ENCODE results near the gene HOXA5. TPM values are rescaled to one million over a fixed set of nuclear protein-coding genes. Genes with fewer than 3 reads are reported as not detected.

Gene HOXA5
- total RNA-seq, 2 donors from 2014 or later = not detected

- no peak for ATAC-seq (replicated peaks)
- H3K4me1 Mint-ChIP-seq = peaks cover 10% of the 10 kb centered on the region
- no peak overlapping the region for H3K27ac Mint-ChIP-seq
- H3K27me3 Mint-ChIP-seq = peaks cover 60% of the 10 kb centered on the region
- no peaks in the 10 kb centered on the region for H3K9me3 Mint-ChIP-seq
- H3K4me3 Mint-ChIP-seq = peak overlapping the region; percentile 54
- H3K36me3 Mint-ChIP-seq (ENCODE audit: low read depth) = peaks cover 11% of the 10 kb centered on the region
Measured at GRCh38 chr7:27161214-27161720, 17.8 kb upstream of the HOXA5 start.

- H3K27ac Mint-ChIP-seq = no peak overlapping the region
- H3K4me3 Mint-ChIP-seq = peak overlapping the region; percentile 54
- H3K9me3 Mint-ChIP-seq = no peaks in the 10 kb centered on the region
- peak; percentile 68 for ATAC-seq (replicated peaks)
- peaks cover 8% of the 10 kb centered on the region for H3K4me1 Mint-ChIP-seq
- H3K27me3 Mint-ChIP-seq = peaks cover 57% of the 10 kb centered on the region
- peaks cover 8% of the 10 kb centered on the region for H3K36me3 Mint-ChIP-seq (ENCODE audit: low read depth)
Measured at GRCh38 chr7:27160546-27161213, 17.2 kb upstream of the HOXA5 start.

- H3K36me3 Mint-ChIP-seq (ENCODE audit: low read depth) = peaks cover 5% of the 10 kb centered on the region
- no peak overlapping the region for H3K27ac Mint-ChIP-seq
- peaks cover 6% of the 10 kb centered on the region for H3K4me1 Mint-ChIP-seq
- H3K4me3 Mint-ChIP-seq = peak overlapping the region; percentile 54
- H3K27me3 Mint-ChIP-seq = peaks cover 59% of the 10 kb centered on the region
- H3K9me3 Mint-ChIP-seq = no peaks in the 10 kb centered on the region
- ATAC-seq (replicated peaks) = no peak
Measured at GRCh38 chr7:27160145-27160545, 16.7 kb upstream of the HOXA5 start.

DNA sequence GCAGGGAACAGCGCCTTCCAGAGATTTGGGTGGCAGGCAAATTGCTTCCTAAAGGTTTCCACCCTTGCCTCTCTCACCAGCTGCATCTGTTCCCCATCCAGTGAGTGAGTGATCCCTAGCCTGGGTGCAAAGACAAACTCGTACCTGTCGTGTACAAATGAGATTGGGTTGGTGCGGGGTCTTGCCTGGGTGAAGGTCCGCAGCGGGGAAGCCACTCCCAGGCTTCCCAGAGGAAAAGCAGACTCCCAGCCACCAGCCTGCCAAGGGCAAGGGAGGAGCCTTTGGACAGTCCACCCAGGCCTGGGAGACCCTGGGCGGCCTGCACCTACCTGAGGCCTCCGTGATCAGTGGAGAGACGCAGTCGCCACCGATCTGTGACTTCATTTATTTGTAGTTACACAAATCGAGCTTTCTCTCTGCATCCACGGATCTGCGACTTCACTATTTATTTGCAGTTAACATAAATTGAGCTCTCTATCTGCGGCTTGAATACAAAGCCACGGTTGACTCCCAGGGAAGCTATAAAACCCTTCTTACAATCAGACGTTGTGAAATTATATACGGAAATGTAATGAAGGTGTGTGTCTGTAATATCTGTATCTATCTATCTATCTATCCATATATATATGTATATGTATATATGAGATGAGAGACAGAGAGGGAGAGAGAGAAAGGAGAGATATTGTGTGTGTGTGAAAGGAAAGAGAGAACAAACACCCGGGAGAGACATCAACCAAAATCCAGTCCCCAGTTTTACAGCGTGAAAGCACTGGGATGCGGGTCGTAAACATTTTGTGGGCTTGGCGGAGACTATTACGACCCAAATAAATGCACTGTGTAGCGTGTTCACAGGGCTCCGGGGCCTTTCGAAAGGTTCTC lies 16.0 kb upstream of the HOXA5 start:
- Mint-ChIP-seq H3K4me1 (peaks cover 11% of the 10 kb centered on the region), H3K4me3 (peak overlapping the region; percentile 54), H3K27me3 (peaks cover 65% of the 10 kb centered on the region), H3K9me3 (no peaks in the 10 kb centered on the region), H3K36me3 (ENCODE audit: low read depth) (peaks cover 10% of the 10 kb centered on the region), H3K27ac (no peak overlapping the region)
- no peak for ATAC-seq (replicated peaks)

DNA sequence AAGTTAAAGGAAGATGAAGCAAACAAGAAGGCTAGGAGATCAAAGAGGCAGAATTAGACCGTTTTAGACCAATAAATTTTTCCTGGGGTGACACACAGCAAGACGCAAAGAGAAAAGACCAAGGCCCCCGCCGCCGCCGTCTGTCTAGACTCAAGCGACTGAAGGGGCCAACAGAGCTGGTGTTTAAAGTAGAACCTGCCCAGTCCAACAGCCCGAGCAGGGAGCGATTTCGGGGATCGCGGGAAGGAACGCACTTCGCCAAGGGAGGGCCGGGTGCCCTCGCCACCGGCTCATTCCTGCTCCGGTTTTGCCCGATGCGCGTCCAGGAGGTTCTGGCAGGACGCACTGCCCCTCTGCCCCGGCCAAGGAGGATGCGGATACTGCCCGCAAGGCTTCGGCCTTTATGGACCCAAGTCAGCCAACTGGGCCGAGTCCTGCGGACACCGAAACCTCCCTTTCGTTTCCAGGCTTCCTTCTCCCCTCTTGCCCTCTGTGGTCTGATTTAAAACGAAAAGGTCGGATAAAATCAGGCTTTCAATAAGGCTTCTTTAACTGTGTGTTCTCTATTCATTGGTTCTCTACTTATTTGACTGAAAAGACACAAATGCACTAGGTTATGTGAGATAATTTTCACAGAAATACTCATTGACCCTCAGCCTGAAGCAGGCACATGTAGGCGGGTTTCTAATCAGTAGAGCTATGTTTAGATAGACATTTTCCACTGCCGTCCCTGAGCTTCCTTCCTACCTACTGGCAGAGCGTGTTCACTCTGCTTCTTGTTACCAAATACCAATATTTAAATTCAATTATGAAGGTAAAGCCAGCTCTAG lies 15.2 kb upstream of the HOXA5 start:
- Mint-ChIP-seq H3K27me3 (peaks cover 67% of the 10 kb centered on the region), H3K36me3 (ENCODE audit: low read depth) (peaks cover 15% of the 10 kb centered on the region), H3K4me1 (peaks cover 15% of the 10 kb centered on the region), H3K4me3 (no peak overlapping the region), H3K27ac (no peak overlapping the region), H3K9me3 (no peaks in the 10 kb centered on the region)
- ATAC-seq (replicated peaks) = no peak

DNA sequence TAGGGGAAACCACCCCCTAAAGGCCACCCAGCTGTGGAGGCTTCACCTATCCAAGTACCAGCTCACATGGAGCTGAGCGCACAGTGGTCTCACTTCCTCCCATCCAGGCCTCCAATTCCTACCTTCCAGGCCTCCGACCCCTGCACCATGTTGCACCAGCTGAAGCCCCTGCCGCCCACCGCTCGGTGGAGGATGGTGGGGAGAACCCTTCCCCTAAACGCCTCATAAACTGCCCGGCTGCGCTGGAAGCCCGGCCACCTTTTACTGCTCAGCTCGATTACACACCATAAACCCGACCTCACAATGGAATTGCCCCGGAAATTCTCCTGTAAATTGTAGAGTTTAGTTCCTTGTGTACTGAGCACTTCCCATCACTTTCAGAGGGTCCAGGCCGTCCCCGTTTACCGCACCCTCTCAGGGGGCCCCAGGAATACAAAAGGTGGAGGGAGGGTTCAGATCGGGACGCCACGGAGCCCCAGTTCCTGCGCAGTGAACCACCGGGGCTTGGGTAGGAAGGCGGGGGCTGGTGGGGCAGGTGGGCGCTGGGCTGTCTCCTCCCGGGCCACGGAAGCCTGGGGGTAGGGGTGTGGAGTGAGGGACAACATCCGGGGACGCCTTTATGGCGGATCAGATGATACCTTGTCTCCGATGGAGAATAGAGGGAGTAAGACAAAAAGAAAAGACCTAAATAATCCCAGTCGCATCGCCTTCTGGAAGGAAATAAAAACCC lies 14.4 kb upstream of the HOXA5 start:
- peaks cover 15% of the 10 kb centered on the region for H3K4me1 Mint-ChIP-seq
- no peak overlapping the region for H3K27ac Mint-ChIP-seq
- no peaks in the 10 kb centered on the region for H3K9me3 Mint-ChIP-seq
- no peak overlapping the region for H3K4me3 Mint-ChIP-seq
- H3K27me3 Mint-ChIP-seq = peaks cover 66% of the 10 kb centered on the region
- peaks cover 16% of the 10 kb centered on the region for H3K36me3 Mint-ChIP-seq (ENCODE audit: low read depth)
- no peak for ATAC-seq (replicated peaks)

- no peaks in the 10 kb centered on the region for H3K9me3 Mint-ChIP-seq
- H3K27me3 Mint-ChIP-seq = peaks cover 59% of the 10 kb centered on the region
- no peak for ATAC-seq (replicated peaks)
- H3K4me3 Mint-ChIP-seq = no peak overlapping the region
- peaks cover 16% of the 10 kb centered on the region for H3K36me3 Mint-ChIP-seq (ENCODE audit: low read depth)
- H3K27ac Mint-ChIP-seq = no peak overlapping the region
- peaks cover 15% of the 10 kb centered on the region for H3K4me1 Mint-ChIP-seq
Measured at GRCh38 chr7:27156916-27157701, 13.6 kb upstream of the HOXA5 start.

DNA sequence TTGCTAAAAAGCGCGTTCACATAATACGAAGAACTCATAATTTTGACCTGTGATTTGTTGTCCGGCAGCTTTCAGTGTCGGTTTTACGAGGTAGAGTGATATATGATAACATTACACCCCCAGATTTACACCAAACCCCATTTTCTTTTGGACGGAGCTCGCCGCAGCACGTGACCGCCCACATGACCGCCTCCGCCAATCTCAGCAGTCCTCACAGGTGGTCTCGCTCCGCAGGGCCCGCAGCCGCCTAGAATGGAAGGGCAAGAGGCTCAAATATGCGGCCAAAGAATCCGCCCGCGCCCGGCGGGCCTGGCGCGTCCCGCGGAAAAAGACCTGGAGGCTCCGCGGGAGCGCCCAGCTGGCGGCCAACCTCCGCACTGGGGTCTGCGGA lies 13.0 kb upstream of the HOXA5 start, which contains the start of gene HOXA7:
HOXA7 (minus strand) TSS at position 168 of the 391 bp plus-strand sequence; CDS start at position 38, 130 bp downstream.
- H3K27me3 Mint-ChIP-seq = peaks cover 64% of the 10 kb centered on the region
- H3K27ac Mint-ChIP-seq = no peak within 1 kb of the TSS

DNA sequence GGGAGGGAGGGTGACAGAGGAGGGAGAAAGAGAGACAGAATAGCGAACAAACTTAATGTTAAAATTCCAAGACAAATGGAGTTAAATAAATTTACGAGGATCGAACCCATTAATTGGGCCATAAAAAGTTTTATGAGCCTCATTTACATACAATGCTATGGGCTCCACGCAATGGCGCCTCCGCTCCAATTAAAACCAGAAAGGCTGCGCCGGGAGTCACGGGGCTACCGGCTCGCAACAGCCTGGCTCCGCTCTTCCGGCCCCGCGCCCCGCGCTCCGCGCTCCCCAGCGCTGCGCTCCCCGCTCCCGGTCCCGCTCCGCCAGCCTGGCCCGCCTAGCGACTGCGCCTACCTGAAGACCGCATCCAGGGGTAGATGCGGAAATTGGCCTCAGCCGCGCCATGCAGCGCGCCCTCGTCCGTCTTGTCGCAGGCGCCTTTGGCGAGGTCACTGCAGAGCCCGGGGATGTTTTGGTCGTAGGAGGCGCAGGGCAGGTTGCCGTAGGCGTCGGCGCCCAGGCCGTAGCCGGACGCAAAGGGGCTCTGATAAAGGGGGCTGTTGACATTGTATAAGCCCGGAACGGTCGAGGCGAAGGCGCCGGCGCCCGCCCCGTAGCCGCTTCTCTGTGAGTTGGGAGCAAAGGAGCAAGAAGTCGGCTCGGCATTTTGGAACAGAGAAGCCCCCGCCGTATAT lies 12.5 kb upstream of the HOXA5 start:
- Mint-ChIP-seq H3K27me3 (peaks cover 68% of the 10 kb centered on the region), H3K9me3 (no peaks in the 10 kb centered on the region), H3K27ac (no peak overlapping the region), H3K36me3 (ENCODE audit: low read depth) (peaks cover 16% of the 10 kb centered on the region), H3K4me1 (peaks cover 22% of the 10 kb centered on the region), H3K4me3 (peak overlapping the region; percentile 72)
- ATAC-seq (replicated peaks) = no peak

More for the DNA sequence above, 13.0 kb upstream of the HOXA5 start, which contains the start of gene HOXA7:
- H3K4me3 Mint-ChIP-seq = peak within 1 kb of the TSS; percentile 72
- ATAC-seq (replicated peaks) = no peak
- peaks cover 16% of the 10 kb centered on the region for H3K36me3 Mint-ChIP-seq (ENCODE audit: low read depth)
- no peaks in the 10 kb centered on the region for H3K9me3 Mint-ChIP-seq
- peaks cover 19% of the 10 kb centered on the region for H3K4me1 Mint-ChIP-seq

DNA sequence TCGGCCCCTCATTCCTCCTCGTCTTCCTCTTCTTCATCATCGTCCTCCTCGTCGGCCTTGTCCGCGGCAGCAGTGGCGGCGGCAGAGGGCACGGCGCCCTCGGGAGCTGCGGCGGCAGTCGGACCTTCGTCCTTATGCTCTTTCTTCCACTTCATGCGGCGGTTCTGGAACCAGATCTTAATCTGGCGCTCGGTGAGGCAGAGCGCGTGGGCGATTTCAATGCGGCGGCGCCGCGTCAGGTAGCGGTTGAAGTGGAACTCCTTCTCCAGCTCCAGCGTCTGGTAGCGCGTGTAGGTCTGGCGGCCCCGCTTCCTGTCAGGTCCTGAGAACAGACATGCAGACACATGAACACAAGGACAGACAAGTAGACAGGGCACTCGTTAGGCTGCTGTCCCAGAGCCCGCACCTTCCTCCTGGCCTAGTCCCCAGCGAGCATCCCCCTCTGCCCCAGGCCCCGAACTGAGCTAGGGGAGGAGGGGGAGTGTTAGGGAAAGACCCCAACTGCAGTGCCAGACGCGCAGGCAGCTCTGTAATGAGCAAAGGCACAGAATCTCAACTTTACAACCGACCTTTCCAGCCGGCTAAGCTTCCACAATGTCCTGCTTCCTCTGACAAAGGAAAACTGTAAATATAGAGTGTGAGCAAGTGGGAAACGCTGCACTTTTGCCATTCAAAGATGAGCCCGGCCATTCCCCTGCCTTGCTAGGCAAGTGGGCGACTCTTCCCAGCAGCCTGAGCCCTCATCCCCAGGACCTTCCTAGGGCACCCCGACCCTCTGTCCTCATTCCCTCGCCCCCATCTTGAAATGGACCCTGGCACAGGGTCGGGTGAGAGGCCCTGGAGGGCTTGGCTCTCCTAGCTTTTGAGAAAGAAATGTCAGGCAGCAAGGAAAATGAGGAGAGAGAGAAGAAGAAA lies 11.7 kb upstream of the HOXA5 start:
- Mint-ChIP-seq H3K27me3 (peaks cover 70% of the 10 kb centered on the region), H3K27ac (no peak overlapping the region), H3K4me3 (peak overlapping the region; percentile 72), H3K4me1 (peaks cover 22% of the 10 kb centered on the region), H3K9me3 (no peaks in the 10 kb centered on the region), H3K36me3 (ENCODE audit: low read depth) (peaks cover 16% of the 10 kb centered on the region)
- no peak for ATAC-seq (replicated peaks)

DNA sequence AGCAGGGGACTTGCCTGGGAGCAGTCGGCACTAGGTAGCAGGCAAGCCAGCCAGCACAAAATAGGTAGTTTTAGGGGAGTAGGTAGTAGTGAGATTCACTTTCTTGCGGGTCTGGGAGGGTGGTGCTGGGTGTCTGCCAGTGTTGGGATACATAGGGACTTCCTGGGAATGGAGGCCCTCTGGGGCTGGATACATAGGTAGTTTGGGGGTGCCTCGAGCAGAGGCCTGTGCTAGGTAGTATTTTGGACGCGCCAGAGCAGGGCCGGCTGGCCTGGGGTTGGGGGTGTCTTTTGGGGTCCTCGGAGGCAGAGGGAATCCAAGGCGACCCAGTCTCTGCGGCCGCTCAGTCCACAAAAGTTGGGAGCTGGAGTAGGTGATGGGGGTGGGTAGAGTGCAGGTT lies 10.9 kb upstream of the HOXA5 start:
- Mint-ChIP-seq H3K4me1 (peaks cover 22% of the 10 kb centered on the region), H3K27ac (no peak overlapping the region)
- ATAC-seq (replicated peaks) = no peak

GRCh38 chr7:27153526-27153925 lies 10.0 kb upstream of the HOXA5 start:
- Mint-ChIP-seq H3K4me1 (peaks cover 22% of the 10 kb centered on the region), H3K27ac (no peak overlapping the region), H3K9me3 (no peaks in the 10 kb centered on the region), H3K27me3 (peaks cover 63% of the 10 kb centered on the region), H3K36me3 (ENCODE audit: low read depth) (peaks cover 16% of the 10 kb centered on the region), H3K4me3 (peak overlapping the region; percentile 72)
- ATAC-seq (replicated peaks) = no peak

More for the DNA sequence above, 10.9 kb upstream of the HOXA5 start:
- H3K36me3 Mint-ChIP-seq (ENCODE audit: low read depth) = peaks cover 16% of the 10 kb centered on the region
- peaks cover 69% of the 10 kb centered on the region for H3K27me3 Mint-ChIP-seq
- peak overlapping the region; percentile 72 for H3K4me3 Mint-ChIP-seq
- no peaks in the 10 kb centered on the region for H3K9me3 Mint-ChIP-seq

Data from activated T-helper 17 cell treated with anti-CD3 and anti-CD28 coated beads, Interleukin-2, amount 50 U/mL, for 72 hours (primary cell).